Measurements from ENCODE around the gene RNU2-1.
"Not testable (repeated sequence)": the region's sequence is repeated elsewhere in the genome, so short reads cannot be mapped to it uniquely, and the experiment has no call there.

GRCh38 chr17:43228020-43228782 is 5.6 kb downstream of the RNU2-1 start, which contains the start of gene CCDC200:
- TF ChIP-seq CTCF, POLR2A (IDR thresholded peaks at IDR 0.05): not testable (repeated sequence)
